SK-N-SH (cell line): ENCODE data around the gene HDAC8. TPM values are rescaled to one million over a fixed set of nuclear protein-coding genes. Genes with fewer than 3 reads are reported as not detected.

Source experiments
- CTCF ChIA-PET: fragments of 300-600, 350-600 bp; formaldehyde crosslinking; extraction: SDS; loops from one replicate; lab custom pipeline; 2021; lab: Yijun Ruan, JAX
- POLR2A ChIA-PET: fragments of 350-600 bp; sonication (Branson Sonifier 250); formaldehyde crosslinking; extraction: SDS; loops from one replicate; lab custom pipeline; 2020; ENCODE audit warnings: antibody characterized with exemption, inconsistent platforms; lab: Yijun Ruan, JAX
- DNase-seq: peaks from one replicate; pipeline ENCODE4 v3.0.0; 2012
- H2AFZ ChIP-seq: fragments of 200-600 bp; sonication (generic); 2 replicates; pipeline ENCODE4 v1.8.1; 2016; ENCODE audit warnings: antibody characterized with exemption, mild to moderate bottlenecking, low read depth
- H3F3A ChIP-seq: fragments of 200-600 bp; sonication (generic); replicated peaks from 2 replicates; pipeline ENCODE3; 2016; ENCODE audit warnings: antibody characterized with exemption, mild to moderate bottlenecking; ENCODE audit not compliant: insufficient read depth
- H3K27ac ChIP-seq, 2 experiments: fragments of 200-500 bp in 1 of 2; fragments of 200-600 bp in 1 of 2; sonication (Bioruptor generic) in 1 of 2; sonication (generic), shearing (Covaris generic) in 1 of 2; 2 replicates each; pipeline versions ENCODE4 v1.5.1 to v1.6.1; 2014 to 2016; ENCODE audit warnings: low read depth in 2 of 2, inconsistent platforms in 1 of 2, low read length in 1 of 2, mild to moderate bottlenecking in 1 of 2, mixed read lengths in 1 of 2
- H3K27me3 ChIP-seq: fragments of 200-600 bp; sonication (generic), shearing (Covaris generic); 2 replicates; pipeline ENCODE4 v1.6.1; 2016; ENCODE audit warnings: mixed run types; ENCODE audit not compliant: insufficient read depth
- H3K36me3 ChIP-seq, 2 experiments: fragments of 200-500 bp in 1 of 2; fragments of 200-600 bp in 1 of 2; sonication (Bioruptor generic) in 1 of 2; sonication (generic) in 1 of 2; replicated peaks in 1 of 2; 2 replicates each; pipeline versions ENCODE3 to v1.5.1; 2014 to 2016; ENCODE audit warnings: low read length in 1 of 2, mild to moderate bottlenecking in 1 of 2; ENCODE audit not compliant: insufficient read depth in 2 of 2, control insufficient read depth in 1 of 2
- H3K4me1 ChIP-seq, 2 experiments: fragments of 200-500 bp in 1 of 2; fragments of 200-600 bp in 1 of 2; sonication (Bioruptor generic) in 1 of 2; sonication (generic), shearing (Covaris generic) in 1 of 2; 2 replicates each; pipeline versions ENCODE4 v1.5.1 to v1.6.1; 2014 to 2016; ENCODE audit warnings: low read depth in 1 of 2, low read length in 1 of 2, mixed run types in 1 of 2; ENCODE audit not compliant: insufficient read depth in 2 of 2, control insufficient read depth in 1 of 2
- H3K4me2 ChIP-seq: fragments of 200-600 bp; sonication (generic), shearing (Covaris generic); 2 replicates; pipeline ENCODE4 v1.6.1; 2017; ENCODE audit warnings: mixed run types
- H3K4me3 ChIP-seq, 2 experiments: fragments of 200-500 bp in 1 of 2; fragments of 200-600 bp in 1 of 2; sonication (Bioruptor generic) in 1 of 2; sonication (generic), shearing (Covaris generic) in 1 of 2; 2 replicates each; pipeline versions ENCODE4 v1.5.1 to v1.8.1; 2014 to 2016; ENCODE audit warnings: low read depth in 2 of 2, inconsistent platforms in 1 of 2, low read length in 1 of 2, mild to moderate bottlenecking in 1 of 2, mixed read lengths in 1 of 2, moderate library complexity in 1 of 2
- H3K79me2 ChIP-seq: fragments of 200-600 bp; sonication (generic); 2 replicates; pipeline ENCODE4 v1.8.1; 2017; ENCODE audit warnings: mild to moderate bottlenecking; ENCODE audit not compliant: insufficient read depth
- H3K9ac ChIP-seq: fragments of 200-600 bp; sonication (generic); 2 replicates; pipeline ENCODE4 v1.6.1; 2017; ENCODE audit warnings: mixed run types
- H3K9me2 ChIP-seq: fragments of 200-600 bp; sonication (generic); 2 replicates; pipeline ENCODE4 v1.6.1; 2017; ENCODE audit warnings: mixed run types
- H3K9me3 ChIP-seq: fragments of 200-600 bp; sonication (generic); 2 replicates; pipeline ENCODE4 v1.6.1; 2017; ENCODE audit warnings: mixed run types, mild to moderate bottlenecking, moderate library complexity
- H4K20me1 ChIP-seq: fragments of 200-600 bp; sonication (generic); 2 replicates; pipeline ENCODE4 v1.6.1; 2017; ENCODE audit warnings: mild to moderate bottlenecking, mixed run types; ENCODE audit not compliant: insufficient read depth
- CHD2 ChIP-seq: fragments of 150-350 bp; IDR thresholded peaks from 2 replicates; pipeline ENCODE4 v1.6.1; 2018; ENCODE audit warnings: low read length; ENCODE audit not compliant: partially characterized antibody
- ELF1 ChIP-seq: IDR thresholded peaks from 2 replicates; pipeline ENCODE4 v1.4.0; 2012
- EP300 ChIP-seq, 2 experiments: IDR thresholded peaks; 2 replicates each; pipeline versions ENCODE4 v1.4.0 to v1.6.1; 2012; ENCODE audit warnings: borderline replicate concordance in 1 of 2, low read depth in 1 of 2, low read length in 1 of 2
- FOSL2 ChIP-seq: IDR thresholded peaks from 2 replicates; pipeline ENCODE4 v1.4.0; 2012; ENCODE audit warnings: low read depth, mild to moderate bottlenecking, moderate library complexity, borderline replicate concordance
- FOXJ3 ChIP-seq: sonication (generic); formaldehyde crosslinking; IDR thresholded peaks from 2 replicates; pipeline ENCODE4 v1.5.1; 2020; ENCODE audit warnings: mild to moderate bottlenecking, missing genetic modification reagents
- JUND ChIP-seq: IDR thresholded peaks from 2 replicates; pipeline ENCODE4 v1.4.0; 2012
- MEF2A ChIP-seq: IDR thresholded peaks from 2 replicates; pipeline ENCODE4 v1.4.0; 2012; ENCODE audit warnings: low read depth, borderline replicate concordance
- NFIC ChIP-seq: IDR thresholded peaks from 2 replicates; pipeline ENCODE4 v1.4.0; 2012; ENCODE audit warnings: borderline replicate concordance
- NRF1 ChIP-seq: IDR thresholded peaks from 2 replicates; pipeline ENCODE4 v1.6.1; 2012; ENCODE audit warnings: low read depth, mild to moderate bottlenecking, low read length
- POLR2AphosphoS5 ChIP-seq: IDR thresholded peaks from 2 replicates; pipeline ENCODE4 v1.6.1; 2012; ENCODE audit warnings: low read depth, low read length
- RXRA ChIP-seq: IDR thresholded peaks from 2 replicates; pipeline ENCODE4 v1.4.0; 2012; ENCODE audit warnings: low read depth, mild to moderate bottlenecking, borderline replicate concordance
- TCF12 ChIP-seq: IDR thresholded peaks from 2 replicates; pipeline ENCODE4 v1.4.0; 2012
- YY1 ChIP-seq: IDR thresholded peaks from 2 replicates; pipeline ENCODE4 v1.4.0; 2012; ENCODE audit warnings: low read depth, mild to moderate bottlenecking
- polyA plus RNA-seq, 3 experiments: library from polyadenylated mRNA; depleted of rRNA; stranded (reverse); fragments of >200 nt; gene quantifications; 2 replicates each; pipeline ENCODE4 v1.2.3, GENCODE V29; 2012
- TF ChIP-seq, protein P1 (sequence below): IDR thresholded peaks from 2 replicates; pipeline ENCODE4 v1.6.1; 2012; ENCODE audit warnings: mild to moderate bottlenecking, low read depth, low read length, moderate library complexity
- TF ChIP-seq, protein P2 (sequence below): IDR thresholded peaks from 2 replicates; pipeline ENCODE4 v1.4.0; 2012; ENCODE audit warnings: low read depth, borderline replicate concordance
- TF ChIP-seq, protein P3 (sequence below): IDR thresholded peaks from 2 replicates; pipeline ENCODE4 v1.4.0; 2012; ENCODE audit warnings: low read depth, borderline replicate concordance
- TF ChIP-seq, protein P4 (sequence below): fragments of 150-350 bp; IDR thresholded peaks from 2 replicates; pipeline ENCODE4 v1.6.1; 2016; ENCODE audit warnings: mild to moderate bottlenecking, low read depth, low read length

The HDAC8 gene
- polyA plus RNA-seq, 1 of the 3 experiments (the other 2 are of a cell fraction) = 30.6 TPM

DNA sequence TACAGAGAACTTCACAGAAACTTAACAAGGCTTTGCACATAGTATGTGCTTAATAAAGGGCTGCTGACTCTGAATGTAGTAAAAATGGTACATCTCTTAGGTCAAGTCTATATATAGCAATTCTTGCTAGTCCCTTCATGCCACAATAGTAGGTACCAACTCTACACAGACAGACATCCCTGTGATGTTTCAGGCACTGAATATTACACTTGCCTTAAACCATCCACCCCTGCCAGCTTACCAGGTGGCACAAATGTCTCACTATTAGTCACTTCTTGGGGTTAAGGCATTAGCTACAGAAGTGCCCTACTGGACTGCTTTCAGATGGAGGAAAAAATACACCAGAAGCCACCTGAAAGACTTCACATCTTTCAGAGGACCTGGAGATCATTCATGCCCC lies 180.6 kb downstream of the HDAC8 start:
- H3K4me2 ChIP-seq = no peak overlapping the region
- no peak overlapping the region for H3K27ac ChIP-seq
- ChIA-PET POLR2A (no interaction called here), CTCF (no interaction called here)
- TF ChIP-seq NFIC (no peak), POLR2AphosphoS5 (no peak), ELF1 (no peak), TCF12 (no peak), FOSL2 (no peak), FOXJ3 (CRISPR knock-in tag) (no peak), JUND (no peak), RXRA (no peak), YY1 (no peak), CHD2 (no peak), EP300 (IDR thresholded peaks at IDR 0.05; ENCODE audit: borderline replicate concordance in 1 of 2, low read depth in 1 of 2, low read length in 1 of 2) (no peak), NRF1 (no peak), MEF2A (no peak)
- TF ChIP-seq, protein P1, sequence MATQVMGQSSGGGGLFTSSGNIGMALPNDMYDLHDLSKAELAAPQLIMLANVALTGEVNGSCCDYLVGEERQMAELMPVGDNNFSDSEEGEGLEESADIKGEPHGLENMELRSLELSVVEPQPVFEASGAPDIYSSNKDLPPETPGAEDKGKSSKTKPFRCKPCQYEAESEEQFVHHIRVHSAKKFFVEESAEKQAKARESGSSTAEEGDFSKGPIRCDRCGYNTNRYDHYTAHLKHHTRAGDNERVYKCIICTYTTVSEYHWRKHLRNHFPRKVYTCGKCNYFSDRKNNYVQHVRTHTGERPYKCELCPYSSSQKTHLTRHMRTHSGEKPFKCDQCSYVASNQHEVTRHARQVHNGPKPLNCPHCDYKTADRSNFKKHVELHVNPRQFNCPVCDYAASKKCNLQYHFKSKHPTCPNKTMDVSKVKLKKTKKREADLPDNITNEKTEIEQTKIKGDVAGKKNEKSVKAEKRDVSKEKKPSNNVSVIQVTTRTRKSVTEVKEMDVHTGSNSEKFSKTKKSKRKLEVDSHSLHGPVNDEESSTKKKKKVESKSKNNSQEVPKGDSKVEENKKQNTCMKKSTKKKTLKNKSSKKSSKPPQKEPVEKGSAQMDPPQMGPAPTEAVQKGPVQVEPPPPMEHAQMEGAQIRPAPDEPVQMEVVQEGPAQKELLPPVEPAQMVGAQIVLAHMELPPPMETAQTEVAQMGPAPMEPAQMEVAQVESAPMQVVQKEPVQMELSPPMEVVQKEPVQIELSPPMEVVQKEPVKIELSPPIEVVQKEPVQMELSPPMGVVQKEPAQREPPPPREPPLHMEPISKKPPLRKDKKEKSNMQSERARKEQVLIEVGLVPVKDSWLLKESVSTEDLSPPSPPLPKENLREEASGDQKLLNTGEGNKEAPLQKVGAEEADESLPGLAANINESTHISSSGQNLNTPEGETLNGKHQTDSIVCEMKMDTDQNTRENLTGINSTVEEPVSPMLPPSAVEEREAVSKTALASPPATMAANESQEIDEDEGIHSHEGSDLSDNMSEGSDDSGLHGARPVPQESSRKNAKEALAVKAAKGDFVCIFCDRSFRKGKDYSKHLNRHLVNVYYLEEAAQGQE = no peak
- TF ChIP-seq, protein P2, sequence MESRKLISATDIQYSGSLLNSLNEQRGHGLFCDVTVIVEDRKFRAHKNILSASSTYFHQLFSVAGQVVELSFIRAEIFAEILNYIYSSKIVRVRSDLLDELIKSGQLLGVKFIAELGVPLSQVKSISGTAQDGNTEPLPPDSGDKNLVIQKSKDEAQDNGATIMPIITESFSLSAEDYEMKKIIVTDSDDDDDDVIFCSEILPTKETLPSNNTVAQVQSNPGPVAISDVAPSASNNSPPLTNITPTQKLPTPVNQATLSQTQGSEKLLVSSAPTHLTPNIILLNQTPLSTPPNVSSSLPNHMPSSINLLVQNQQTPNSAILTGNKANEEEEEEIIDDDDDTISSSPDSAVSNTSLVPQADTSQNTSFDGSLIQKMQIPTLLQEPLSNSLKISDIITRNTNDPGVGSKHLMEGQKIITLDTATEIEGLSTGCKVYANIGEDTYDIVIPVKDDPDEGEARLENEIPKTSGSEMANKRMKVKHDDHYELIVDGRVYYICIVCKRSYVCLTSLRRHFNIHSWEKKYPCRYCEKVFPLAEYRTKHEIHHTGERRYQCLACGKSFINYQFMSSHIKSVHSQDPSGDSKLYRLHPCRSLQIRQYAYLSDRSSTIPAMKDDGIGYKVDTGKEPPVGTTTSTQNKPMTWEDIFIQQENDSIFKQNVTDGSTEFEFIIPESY = no peak
- TF ChIP-seq, protein P3, sequence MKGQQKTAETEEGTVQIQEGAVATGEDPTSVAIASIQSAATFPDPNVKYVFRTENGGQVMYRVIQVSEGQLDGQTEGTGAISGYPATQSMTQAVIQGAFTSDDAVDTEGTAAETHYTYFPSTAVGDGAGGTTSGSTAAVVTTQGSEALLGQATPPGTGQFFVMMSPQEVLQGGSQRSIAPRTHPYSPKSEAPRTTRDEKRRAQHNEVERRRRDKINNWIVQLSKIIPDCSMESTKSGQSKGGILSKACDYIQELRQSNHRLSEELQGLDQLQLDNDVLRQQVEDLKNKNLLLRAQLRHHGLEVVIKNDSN = no peak
- TF ChIP-seq, protein P4, sequence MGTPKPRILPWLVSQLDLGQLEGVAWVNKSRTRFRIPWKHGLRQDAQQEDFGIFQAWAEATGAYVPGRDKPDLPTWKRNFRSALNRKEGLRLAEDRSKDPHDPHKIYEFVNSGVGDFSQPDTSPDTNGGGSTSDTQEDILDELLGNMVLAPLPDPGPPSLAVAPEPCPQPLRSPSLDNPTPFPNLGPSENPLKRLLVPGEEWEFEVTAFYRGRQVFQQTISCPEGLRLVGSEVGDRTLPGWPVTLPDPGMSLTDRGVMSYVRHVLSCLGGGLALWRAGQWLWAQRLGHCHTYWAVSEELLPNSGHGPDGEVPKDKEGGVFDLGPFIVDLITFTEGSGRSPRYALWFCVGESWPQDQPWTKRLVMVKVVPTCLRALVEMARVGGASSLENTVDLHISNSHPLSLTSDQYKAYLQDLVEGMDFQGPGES = no peak
- H4K20me1 ChIP-seq = no peaks in the 10 kb centered on the region
- no peak overlapping the region for H3K9ac ChIP-seq
- no peak overlapping the region for H2AFZ ChIP-seq
- no peak for DNase-seq
- H3K4me1 ChIP-seq = no peaks in the 10 kb centered on the region; a peak in 1 of 4 replicates
- no peaks in the 10 kb centered on the region for H3K9me3 ChIP-seq
- no peaks in the 10 kb centered on the region for H3K27me3 ChIP-seq
- peaks cover 0 to 2% of the 10 kb centered on the region in 2 experiments for H3K36me3 ChIP-seq
- no peaks in the 10 kb centered on the region for H3K79me2 ChIP-seq
- H3K9me2 ChIP-seq = no peaks in the 10 kb centered on the region
- H3K4me3 ChIP-seq = no peak overlapping the region
- no peaks in the 10 kb centered on the region for H3F3A ChIP-seq
